ENCODE measurements around the gene AKNA.

DNA sequence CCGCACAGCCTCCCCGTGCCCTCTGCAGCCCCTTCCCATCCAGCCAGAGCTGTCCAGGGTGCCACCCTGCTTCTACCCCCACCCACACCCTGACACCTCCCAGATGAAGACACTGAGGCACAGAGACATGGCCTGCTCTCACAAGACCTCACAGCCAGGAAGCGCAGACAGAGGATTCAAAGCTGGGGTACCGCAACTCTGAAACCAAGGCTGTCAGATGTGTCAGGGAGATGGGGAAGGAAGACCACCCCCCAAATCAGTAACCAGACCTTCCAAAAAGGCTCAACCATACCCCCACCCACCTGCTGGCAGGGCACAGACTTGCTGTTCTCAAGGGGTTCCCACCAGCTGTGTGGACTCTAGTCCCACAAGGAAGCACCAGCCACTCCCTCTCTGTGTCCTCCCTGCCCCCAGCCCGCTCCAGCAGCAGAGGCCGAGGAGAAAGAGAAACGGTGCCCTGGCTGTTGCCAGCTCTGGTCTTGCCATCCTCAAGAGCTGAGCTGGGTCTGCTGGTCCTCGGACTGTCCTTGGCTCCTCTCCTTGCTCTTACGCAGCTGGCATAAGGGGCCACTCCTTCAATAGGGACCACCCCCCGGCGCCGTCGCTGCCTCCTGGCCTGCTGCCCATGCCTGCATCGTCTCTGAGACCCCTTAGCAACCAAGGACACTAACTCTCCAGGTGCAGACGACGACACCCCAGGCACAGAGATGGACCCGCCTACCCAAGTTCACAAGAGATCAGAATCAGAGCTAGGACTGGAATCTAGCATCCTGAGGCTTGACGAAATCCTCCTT lies 699 bp downstream of the AKNA start:
- TF ChIP-seq, protein P1, sequence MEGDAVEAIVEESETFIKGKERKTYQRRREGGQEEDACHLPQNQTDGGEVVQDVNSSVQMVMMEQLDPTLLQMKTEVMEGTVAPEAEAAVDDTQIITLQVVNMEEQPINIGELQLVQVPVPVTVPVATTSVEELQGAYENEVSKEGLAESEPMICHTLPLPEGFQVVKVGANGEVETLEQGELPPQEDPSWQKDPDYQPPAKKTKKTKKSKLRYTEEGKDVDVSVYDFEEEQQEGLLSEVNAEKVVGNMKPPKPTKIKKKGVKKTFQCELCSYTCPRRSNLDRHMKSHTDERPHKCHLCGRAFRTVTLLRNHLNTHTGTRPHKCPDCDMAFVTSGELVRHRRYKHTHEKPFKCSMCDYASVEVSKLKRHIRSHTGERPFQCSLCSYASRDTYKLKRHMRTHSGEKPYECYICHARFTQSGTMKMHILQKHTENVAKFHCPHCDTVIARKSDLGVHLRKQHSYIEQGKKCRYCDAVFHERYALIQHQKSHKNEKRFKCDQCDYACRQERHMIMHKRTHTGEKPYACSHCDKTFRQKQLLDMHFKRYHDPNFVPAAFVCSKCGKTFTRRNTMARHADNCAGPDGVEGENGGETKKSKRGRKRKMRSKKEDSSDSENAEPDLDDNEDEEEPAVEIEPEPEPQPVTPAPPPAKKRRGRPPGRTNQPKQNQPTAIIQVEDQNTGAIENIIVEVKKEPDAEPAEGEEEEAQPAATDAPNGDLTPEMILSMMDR (IDR thresholded peaks at IDR 0.05) = no peak
- TF ChIP-seq POLR2A (IDR thresholded peaks at IDR 0.05) = no peak
